CD4-positive, alpha-beta memory T cell (primary cell): ENCODE results near the gene TFAM. TPM values are rescaled to one million over a fixed set of nuclear protein-coding genes. Genes with fewer than 3 reads are reported as not detected.
A peak's percentile ranks its signal among the peaks of the same experiment; 100 is the strongest.

Experiments
- CTCF ChIA-PET: fragments of 350-600 bp; sonication (Branson Sonifier 250); formaldehyde crosslinking; loops from one replicate; lab custom pipeline; 2021; ENCODE audit warnings: inconsistent platforms; ENCODE audit not compliant: partially characterized antibody; lab: Charles Lee
- POLR2A ChIA-PET: fragments of 350-600 bp; sonication (Branson Sonifier 250); formaldehyde crosslinking; loops from one replicate; lab custom pipeline; 2021; ENCODE audit not compliant: partially characterized antibody; lab: Charles Lee
- DNase-seq, 5 donors: peaks; one replicate each; pipeline versions ENCODE4 v3.0.0 to v3.0.0-alpha.2; 2020 to 2022; ENCODE audit warnings: mixed read lengths in 1 of 5
- H3K27ac ChIP-seq: one replicate; pipeline ENCODE4 v1.7.0; 2013; ENCODE audit warnings: low read depth, low read length
- H3K27me3 ChIP-seq: 2 replicates; pipeline ENCODE4 v1.7.0; 2013; ENCODE audit warnings: mild to moderate bottlenecking, low read length, moderate library complexity; ENCODE audit not compliant: insufficient read depth
- H3K36me3 ChIP-seq: 2 replicates; pipeline ENCODE4 v1.7.0; 2013; ENCODE audit warnings: mild to moderate bottlenecking, low read length, moderate library complexity; ENCODE audit not compliant: insufficient read depth
- H3K4me1 ChIP-seq: 2 replicates; pipeline ENCODE4 v1.7.0; 2013; ENCODE audit warnings: mild to moderate bottlenecking, low read length, moderate library complexity; ENCODE audit not compliant: insufficient read depth
- H3K4me3 ChIP-seq, 2 donors: one replicate each; pipeline ENCODE4 v1.7.0; 2013; ENCODE audit warnings: low read length in 2 of 2, mild to moderate bottlenecking in 1 of 2
- H3K9me3 ChIP-seq, 2 donors: one replicate each; pipeline ENCODE4 v1.7.0; 2013; ENCODE audit warnings: low read length in 2 of 2, control low read depth in 1 of 2; ENCODE audit not compliant: control insufficient read depth in 1 of 2
- H3K27ac Mint-ChIP-seq, 7 donors: one replicate each; pipeline ENCODE4 v1.8.0; 2020 to 2021; ENCODE audit warnings: mixed read lengths in 7 of 7, mild to moderate bottlenecking in 6 of 7, inconsistent platforms in 3 of 7, moderate library complexity in 3 of 7
- H3K27me3 Mint-ChIP-seq, 2 donors: one replicate each; pipeline ENCODE4 v1.8.0; 2020 to 2021; ENCODE audit warnings: mixed read lengths in 2 of 2
- H3K36me3 Mint-ChIP-seq, 2 donors: one replicate each; pipeline ENCODE4 v1.8.0; 2020 to 2021; ENCODE audit warnings: mixed read lengths in 2 of 2, inconsistent platforms in 1 of 2, mild to moderate bottlenecking in 1 of 2
- H3K4me1 Mint-ChIP-seq, 4 donors: one replicate each; pipeline ENCODE4 v1.8.0; 2020 to 2021; ENCODE audit warnings: mixed read lengths in 4 of 4, mild to moderate bottlenecking in 1 of 4
- H3K4me3 Mint-ChIP-seq, 8 donors: one replicate each; pipeline ENCODE4 v1.8.0; 2020 to 2021; ENCODE audit warnings: mixed read lengths in 8 of 8, mild to moderate bottlenecking in 7 of 8, moderate library complexity in 6 of 8, inconsistent platforms in 3 of 8
- H3K9me3 Mint-ChIP-seq, 8 donors: one replicate each; pipeline ENCODE4 v1.8.0; 2020 to 2021; ENCODE audit warnings: mixed read lengths in 8 of 8, mild to moderate bottlenecking in 5 of 8, inconsistent platforms in 3 of 8, moderate library complexity in 1 of 8
- intact Hi-C: fragments of 100-400 bp; cut with micrococcal nuclease; formaldehyde crosslinking; loops from one replicate; pipeline ENCODE4 v1.15.1; 2023
- polyA plus RNA-seq, 2 donors: library from polyadenylated mRNA; unstranded; fragments of 300-500 nt; fragmentation: Illumina TruSeq; gene quantifications; one replicate each; pipeline ENCODE4 v1.2.3, GENCODE V29; 2021
- total RNA-seq, 2 experiments: library from RNA; stranded (reverse); gene quantifications; one replicate each; pipeline ENCODE4 v1.2.3, GENCODE V29; 2021

The TFAM gene
- total RNA-seq (10 to 100 TPM; 45.6 to 52.1 TPM), polyA plus RNA-seq (10 to 100 TPM; 28.5 to 42.6 TPM)

DNA sequence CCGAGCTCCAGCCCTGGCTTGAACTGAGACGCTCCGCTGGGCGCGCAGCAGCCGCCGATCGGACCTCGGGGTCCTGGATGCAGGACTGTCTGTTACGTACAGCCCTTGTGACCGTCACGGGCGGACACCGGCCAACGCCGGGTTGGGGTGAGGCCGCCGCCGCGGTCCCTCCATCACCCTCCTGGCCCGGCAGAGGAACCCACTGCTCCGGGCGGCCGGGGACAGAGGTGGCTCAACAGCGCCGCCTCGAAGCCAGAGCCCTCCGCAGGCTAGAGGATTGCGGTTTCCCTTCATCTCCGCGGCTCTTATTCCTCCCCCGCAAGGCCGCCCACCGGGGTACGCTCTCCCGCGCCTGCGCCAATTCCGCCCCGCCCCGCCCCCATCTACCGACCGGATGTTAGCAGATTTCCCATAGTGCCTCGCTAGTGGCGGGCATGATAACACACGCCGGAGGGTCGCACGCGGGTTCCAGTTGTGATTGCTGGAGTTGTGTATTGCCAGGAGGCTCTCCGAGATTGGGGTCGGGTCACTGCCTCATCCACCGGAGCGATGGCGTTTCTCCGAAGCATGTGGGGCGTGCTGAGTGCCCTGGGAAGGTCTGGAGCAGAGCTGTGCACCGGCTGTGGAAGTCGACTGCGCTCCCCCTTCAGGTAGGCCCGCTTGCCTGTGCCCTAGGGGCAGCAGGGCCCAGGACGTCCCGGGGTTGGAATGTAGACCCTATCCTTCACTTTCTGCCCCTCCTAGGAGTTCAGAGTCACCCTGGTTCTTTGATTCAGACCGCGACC lies at the start of gene TFAM:
Gene TFAM (plus strand): TSS at position 412 of the 785 bp plus-strand sequence. CDS start 138 bp downstream, at position 550.
- peak; percentile 92 to 95 (median 93) for DNase-seq
- Histone ChIP-seq H3K27ac (peak within 1 kb of the TSS; percentile 74), H3K27me3 (no peaks in the 10 kb centered on the region), H3K9me3 (no peaks in the 10 kb centered on the region), H3K36me3 (peaks cover 19% of the 10 kb centered on the region), H3K4me1 (peaks cover 48% of the 10 kb centered on the region), H3K4me3 (peak within 1 kb of the TSS; percentile 89 to 96)
- H3K27ac Mint-ChIP-seq, result peak within 1 kb of the TSS; percentile 92 to 98 (median 96)
- ChIA-PET CTCF (interaction anchor here (0.7 to 2.6 kb wide), 14 partner anchors 14 to 117 kb away, joined by 3 to 19 read pairs (median 4); partner anchors contain the start of genes CISD1 and IPMK), POLR2A (interaction anchor here (0.9 to 3.3 kb wide), 10 partner anchors 9 to 119 kb away, joined by 3 to 29 read pairs (median 5); partner anchors contain the start of genes CISD1, IPMK and UBE2D1)
- H3K4me3 Mint-ChIP-seq, result peak within 1 kb of the TSS; percentile 90 to 99 (median 98)
- no peaks in the 10 kb centered on the region for H3K9me3 Mint-ChIP-seq
- peaks cover 15 to 36% of the 10 kb centered on the region in 2 donors for H3K36me3 Mint-ChIP-seq
- peaks cover 0 to 1% of the 10 kb centered on the region in 2 donors for H3K27me3 Mint-ChIP-seq
- intact Hi-C loops, result loop anchor here (1.0 to 2.0 kb wide), 5 partner anchors 51 to 1522 kb away; partner anchors contain the start of genes CCDC6 and IPMK
- H3K4me1 Mint-ChIP-seq, result peaks cover 28 to 57% (median 39%) of the 10 kb centered on the region in 4 donors

DNA sequence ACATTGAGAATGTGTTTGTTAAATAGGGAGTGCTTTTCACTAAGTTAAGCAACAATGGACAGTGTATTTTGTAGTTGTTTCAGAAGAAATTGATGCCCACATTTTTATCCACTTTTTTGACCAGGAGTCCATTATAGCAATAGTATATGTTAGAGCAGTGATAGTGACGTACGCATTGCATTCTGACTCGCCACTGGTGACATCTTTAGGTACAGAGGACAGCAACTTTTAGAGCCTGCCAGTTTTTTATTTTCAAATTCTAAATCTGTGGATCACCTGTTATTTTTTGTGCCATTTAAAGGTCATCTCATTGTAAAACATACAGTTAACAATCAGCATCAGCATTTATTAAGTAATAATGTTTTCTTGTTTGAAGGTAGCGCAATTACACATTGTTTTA lies 49.0 kb upstream of the TFAM start:
- POLR2A ChIA-PET, result interaction anchor here (1.2 to 1.6 kb wide), 2 partner anchors 13 to 70 kb away, joined by 3 to 7 read pairs; no protein-coding TSS in a partner anchor
- Mint-ChIP-seq H3K4me1 (peaks cover 29 to 55% (median 42%) of the 10 kb centered on the region in 4 donors), H3K27ac (peak overlapping the region in 4 of 7 donors; percentile 14 to 90 (median 62)), H3K27me3 (peaks cover 0 to 3% of the 10 kb centered on the region in 2 donors), H3K4me3 (peak overlapping the region; percentile 91 to 97 (median 94)), H3K9me3 (peaks cover 0 to 1% (median 0%) of the 10 kb centered on the region in 8 donors), H3K36me3 (peaks cover 0 to 9% of the 10 kb centered on the region in 2 donors)
- no peak overlapping the region for H3K27ac ChIP-seq
- no peaks in the 10 kb centered on the region for H3K27me3 ChIP-seq
- no peaks in the 10 kb centered on the region for H3K36me3 ChIP-seq
- DNase-seq, result no peak
- intact Hi-C loops, result no loop called here
- CTCF ChIA-PET, result interaction anchor here (1.0 to 1.8 kb wide), 3 partner anchors 25 to 48 kb away, joined by 3 to 5 read pairs (median 3); no protein-coding TSS in a partner anchor
- no peak overlapping the region for H3K4me3 ChIP-seq
- H3K4me1 ChIP-seq, result peaks cover 30% of the 10 kb centered on the region
- no peaks in the 10 kb centered on the region for H3K9me3 ChIP-seq

DNA sequence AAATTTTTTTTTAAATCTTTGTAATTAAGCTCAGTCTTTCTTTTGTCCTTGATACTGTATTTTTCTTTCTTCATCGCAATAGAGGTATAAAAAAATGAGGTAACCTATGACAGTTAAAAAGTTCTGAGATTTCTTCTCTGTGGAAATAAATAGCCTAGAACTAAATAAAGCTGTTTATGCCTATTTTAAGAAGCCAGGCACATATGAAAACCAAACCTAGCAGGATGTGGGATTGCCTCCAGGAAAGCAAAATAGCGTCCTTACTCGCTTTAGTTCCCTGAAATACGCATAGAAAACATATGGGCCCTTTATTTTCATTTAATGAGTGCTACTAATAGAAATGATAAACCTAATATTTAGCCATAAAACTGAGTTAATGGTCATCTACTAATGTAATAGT lies 43.8 kb upstream of the TFAM start:
- no peak for DNase-seq
- Histone ChIP-seq H3K9me3 (no peaks in the 10 kb centered on the region), H3K4me3 (no peak overlapping the region), H3K36me3 (no peaks in the 10 kb centered on the region), H3K4me1 (peaks cover 16% of the 10 kb centered on the region), H3K27ac (no peak overlapping the region), H3K27me3 (no peaks in the 10 kb centered on the region)
- peaks cover 27 to 62% (median 36%) of the 10 kb centered on the region in 4 donors for H3K4me1 Mint-ChIP-seq
- H3K27me3 Mint-ChIP-seq, result no peaks in the 10 kb centered on the region
- intact Hi-C loops, result loop anchor here (10.0 kb wide), 1 partner anchor 1987 kb away; no protein-coding TSS in a partner anchor
- H3K36me3 Mint-ChIP-seq, result peaks cover 7 to 8% of the 10 kb centered on the region in 2 donors
- H3K9me3 Mint-ChIP-seq, result no peaks in the 10 kb centered on the region
- no peak overlapping the region for H3K4me3 Mint-ChIP-seq
- ChIA-PET CTCF (no interaction called here), POLR2A (no interaction called here)
- no peak overlapping the region for H3K27ac Mint-ChIP-seq

DNA sequence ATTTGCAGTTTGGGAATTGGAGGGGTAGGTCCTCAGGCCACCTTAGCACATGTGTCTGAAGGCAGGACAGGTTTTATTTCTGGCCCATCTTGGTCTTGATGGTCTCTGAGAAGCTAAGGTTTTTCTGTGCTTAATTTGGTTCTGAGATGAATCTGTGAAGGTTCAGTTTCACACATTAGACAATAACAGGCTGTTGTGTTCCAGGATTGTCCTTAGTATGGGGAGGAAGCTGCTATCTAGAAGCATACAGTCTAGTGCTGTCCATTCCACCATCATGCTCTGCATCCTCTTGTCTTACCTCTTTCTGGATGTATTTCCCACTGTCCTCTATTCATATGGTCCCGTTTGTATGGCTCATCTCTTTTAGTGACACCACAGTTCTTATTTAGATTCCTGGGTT lies 43.3 kb upstream of the TFAM start:
- no peak for DNase-seq
- no peak overlapping the region for H3K27ac Mint-ChIP-seq
- H3K4me1 Mint-ChIP-seq, result peaks cover 26 to 58% (median 36%) of the 10 kb centered on the region in 4 donors
- Histone ChIP-seq H3K27ac (no peak overlapping the region), H3K27me3 (no peaks in the 10 kb centered on the region), H3K36me3 (no peaks in the 10 kb centered on the region), H3K4me1 (peaks cover 11% of the 10 kb centered on the region), H3K4me3 (no peak overlapping the region), H3K9me3 (no peaks in the 10 kb centered on the region)
- CTCF ChIA-PET, result interaction anchor here (0.6 kb wide), 1 partner anchor 42 kb away, joined by 4 read pairs; no protein-coding TSS in a partner anchor
- H3K4me3 Mint-ChIP-seq, result no peak overlapping the region
- intact Hi-C loops, result loop anchor here (10.0 kb wide), 1 partner anchor 1987 kb away; no protein-coding TSS in a partner anchor
- H3K36me3 Mint-ChIP-seq, result peaks cover 8 to 13% of the 10 kb centered on the region in 2 donors
- no peaks in the 10 kb centered on the region for H3K27me3 Mint-ChIP-seq
- POLR2A ChIA-PET, result no interaction called here
- no peaks in the 10 kb centered on the region for H3K9me3 Mint-ChIP-seq

DNA sequence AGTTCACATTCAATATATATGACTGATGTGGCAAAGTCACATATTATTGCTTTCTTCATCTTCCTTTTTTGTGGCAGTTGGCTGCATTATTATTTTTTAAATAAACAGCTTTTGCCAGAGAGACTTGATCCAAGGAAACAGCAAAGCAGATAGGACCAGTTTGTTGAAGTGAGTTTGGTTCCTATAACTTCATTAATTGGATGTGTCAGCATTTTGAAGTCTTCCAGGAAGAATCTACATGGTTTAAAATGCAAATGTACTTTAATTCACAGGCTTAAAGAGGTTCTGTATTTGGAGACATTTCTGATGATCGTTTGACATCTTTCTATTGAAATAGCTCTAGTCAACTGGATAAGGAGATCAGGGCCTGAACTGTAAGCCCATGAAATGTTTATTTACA lies 37.2 kb upstream of the TFAM start:
- H3K4me1 Mint-ChIP-seq, result peaks cover 18 to 41% (median 27%) of the 10 kb centered on the region in 4 donors
- no peaks in the 10 kb centered on the region for H3K27me3 Mint-ChIP-seq
- Histone ChIP-seq H3K4me3 (no peak overlapping the region), H3K9me3 (no peaks in the 10 kb centered on the region), H3K27me3 (no peaks in the 10 kb centered on the region), H3K4me1 (no peaks in the 10 kb centered on the region), H3K36me3 (no peaks in the 10 kb centered on the region), H3K27ac (no peak overlapping the region)
- H3K36me3 Mint-ChIP-seq, result peaks cover 7 to 22% of the 10 kb centered on the region in 2 donors
- no peaks in the 10 kb centered on the region for H3K9me3 Mint-ChIP-seq
- DNase-seq, result no peak
- H3K4me3 Mint-ChIP-seq, result no peak overlapping the region
- intact Hi-C loops, result loop anchor here (10.0 kb wide), 1 partner anchor 1993 kb away; no protein-coding TSS in a partner anchor
- POLR2A ChIA-PET, result no interaction called here
- CTCF ChIA-PET, result interaction anchor here (0.6 kb wide), 1 partner anchor 87 kb away, joined by 3 read pairs; no protein-coding TSS in a partner anchor
- H3K27ac Mint-ChIP-seq, result no peak overlapping the region

DNA sequence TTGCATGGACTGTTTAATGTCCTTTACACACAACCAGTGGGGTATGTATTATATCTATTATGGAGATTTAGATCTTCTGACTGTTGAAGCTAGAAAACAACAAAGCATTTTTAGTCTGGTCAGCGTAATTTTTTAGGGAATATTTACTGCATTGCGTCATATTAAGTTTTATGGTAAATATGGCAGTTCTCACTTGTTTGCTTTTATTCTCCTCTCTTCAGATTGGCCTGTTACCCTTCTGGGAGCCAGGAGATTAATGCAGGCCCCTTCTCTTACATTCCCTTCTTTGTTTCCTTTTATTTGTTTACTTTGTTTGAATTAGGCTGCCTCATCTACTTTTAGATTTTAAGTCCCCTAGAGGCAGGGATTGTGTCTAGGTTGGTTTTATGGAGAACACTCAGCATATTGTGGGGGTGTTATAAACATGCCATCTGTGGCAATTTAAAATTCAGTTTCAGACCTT lies 36.6 kb upstream of the TFAM start:
- Histone ChIP-seq H3K36me3 (no peaks in the 10 kb centered on the region), H3K4me3 (no peak overlapping the region), H3K9me3 (no peaks in the 10 kb centered on the region), H3K27ac (no peak overlapping the region), H3K27me3 (no peaks in the 10 kb centered on the region), H3K4me1 (no peaks in the 10 kb centered on the region)
- intact Hi-C loops, result loop anchor here (10.0 kb wide), 1 partner anchor 1994 kb away; no protein-coding TSS in a partner anchor
- ChIA-PET CTCF (interaction anchor here (0.6 kb wide), 1 partner anchor 87 kb away, joined by 3 read pairs; no protein-coding TSS in a partner anchor), POLR2A (no interaction called here)
- Mint-ChIP-seq H3K4me3 (no peak overlapping the region), H3K27ac (no peak overlapping the region), H3K4me1 (peaks cover 19 to 35% (median 29%) of the 10 kb centered on the region in 4 donors), H3K9me3 (no peaks in the 10 kb centered on the region), H3K36me3 (peaks cover 7 to 22% of the 10 kb centered on the region in 2 donors), H3K27me3 (no peaks in the 10 kb centered on the region)
- DNase-seq, result no peak
